IPS-NIHi11 (cell line): Measurements from ENCODE around the gene TRAPPC14.
A peak's percentile ranks its signal among the peaks of the same experiment; 100 is the strongest.
"Not testable (repeated sequence)": the region's sequence is repeated elsewhere in the genome, so short reads cannot be mapped to it uniquely, and the experiment has no call there.

Experiments
- DNase-seq: peaks from one replicate; pipeline ENCODE4 v3.0.0; 2012; ENCODE audit warnings: mixed read lengths, low spot score

Gene TRAPPC14

GRCh38 chr7:100158229-100159098 lies at the start of gene TRAPPC14:
Gene TRAPPC14 (minus strand): TSS chr7:100158723. CDS start chr7:100158499, 224 bp downstream.
- peak; percentile 99 for DNase-seq

GRCh38 chr7:100204454-100204853 lies 45.9 kb upstream of the TRAPPC14 start:
- no peak for DNase-seq

GRCh38 chr7:100200693-100201092 lies 42.2 kb upstream of the TRAPPC14 start:
- no peak for DNase-seq

GRCh38 chr7:100198266-100198665 lies 39.7 kb upstream of the TRAPPC14 start:
- DNase-seq = no peak

GRCh38 chr7:100195901-100196322 lies 37.4 kb upstream of the TRAPPC14 start:
- DNase-seq = not testable (repeated sequence)

- DNase-seq = no peak
Observed at GRCh38 chr7:100195222-100195621, 36.7 kb upstream of the TRAPPC14 start.

- no peak for DNase-seq
Observed at GRCh38 chr7:100192969-100193368, 34.4 kb upstream of the TRAPPC14 start.

- DNase-seq = not testable (repeated sequence)
Observed at GRCh38 chr7:100192281-100192862, 33.8 kb upstream of the TRAPPC14 start.

- DNase-seq = no peak
Observed at GRCh38 chr7:100191775-100192174, 33.3 kb upstream of the TRAPPC14 start.

- DNase-seq = no peak
Observed at GRCh38 chr7:100190048-100190711, 31.7 kb upstream of the TRAPPC14 start.

- DNase-seq = no peak
Observed at GRCh38 chr7:100189061-100189460, 30.5 kb upstream of the TRAPPC14 start.

GRCh38 chr7:100185726-100186125 lies 27.2 kb upstream of the TRAPPC14 start:
- DNase-seq = no peak

GRCh38 chr7:100183090-100183489 lies 24.6 kb upstream of the TRAPPC14 start:
- not testable (repeated sequence) for DNase-seq

GRCh38 chr7:100182616-100183015 lies 24.1 kb upstream of the TRAPPC14 start:
- DNase-seq = not testable (repeated sequence)

GRCh38 chr7:100180084-100180483 lies 21.6 kb upstream of the TRAPPC14 start:
- not testable (repeated sequence) for DNase-seq

- DNase-seq = peak; percentile 96
Observed at GRCh38 chr7:100177045-100178001, 18.8 kb upstream of the TRAPPC14 start, which contains the start of the genes GPC2 and STAG3. Gene GPC2 (minus strand): TSS chr7:100177381. CDS start chr7:100177199, 182 bp downstream. Gene STAG3 (plus strand): TSS chr7:100177918. CDS start chr7:100180557, 2,639 bp downstream.

GRCh38 chr7:100176096-100177044 lies 17.8 kb upstream of the TRAPPC14 start:
- DNase-seq = no peak

- DNase-seq = no peak
Observed at GRCh38 chr7:100175296-100175935, 16.9 kb upstream of the TRAPPC14 start.

GRCh38 chr7:100174582-100174981 lies 16.1 kb upstream of the TRAPPC14 start:
- DNase-seq = no peak
